ENCODE measurements around the gene TRAF3.
"Not testable (repeated sequence)": the region's sequence is repeated elsewhere in the genome, so short reads cannot be mapped to it uniquely, and the experiment has no call there.

The TRAF3 gene

GRCh38 chr14:102757646-102758045, 19.6 kb upstream of the TRAF3 start:
- no peaks in the 10 kb centered on the region for H3K4me1 ChIP-seq (ENCODE audit: control insufficient read depth, insufficient read depth, low read length)
- no peak overlapping the region for H3K9ac ChIP-seq (ENCODE audit: low read length)
- no peaks in the 10 kb centered on the region for H3K36me3 ChIP-seq (ENCODE audit: control insufficient read depth, insufficient read depth, low read length)
- no peak overlapping the region for H3K4me3 ChIP-seq (ENCODE audit: low read length)
- no peaks in the 10 kb centered on the region for H3K27me3 ChIP-seq (ENCODE audit: control insufficient read depth, insufficient read depth, low read length)
- no peak overlapping the region for H3K27ac ChIP-seq (ENCODE audit: low read depth, low read length)

DNA sequence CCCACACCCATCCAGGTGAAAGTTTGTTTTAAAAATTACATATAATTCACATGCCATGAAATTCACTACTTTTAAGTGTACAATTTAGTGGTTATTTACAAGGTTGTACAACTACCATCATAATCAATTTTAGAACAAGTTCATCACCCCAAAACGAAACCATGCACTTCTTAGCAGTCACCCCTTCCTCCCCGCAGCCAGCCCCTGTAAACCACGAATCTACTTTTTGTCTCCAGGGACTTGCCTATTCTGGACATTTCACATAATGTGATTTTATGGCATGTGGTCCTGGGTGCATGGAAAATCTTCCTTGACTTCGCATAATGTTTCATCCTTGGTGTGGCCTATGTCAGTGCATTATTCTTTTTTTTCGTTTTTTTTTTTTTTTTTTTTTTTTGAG, 19.2 kb upstream of the TRAF3 start:
- no peak overlapping the region for H3K9ac ChIP-seq (ENCODE audit: low read length)
- H3K4me3 ChIP-seq (ENCODE audit: low read length), result no peak overlapping the region
- H3K27me3 ChIP-seq (ENCODE audit: control insufficient read depth, insufficient read depth, low read length), result no peaks in the 10 kb centered on the region
- H3K27ac ChIP-seq (ENCODE audit: low read depth, low read length), result no peak overlapping the region
- H3K4me1 ChIP-seq (ENCODE audit: control insufficient read depth, insufficient read depth, low read length), result no peaks in the 10 kb centered on the region
- H3K36me3 ChIP-seq (ENCODE audit: control insufficient read depth, insufficient read depth, low read length), result no peaks in the 10 kb centered on the region

DNA sequence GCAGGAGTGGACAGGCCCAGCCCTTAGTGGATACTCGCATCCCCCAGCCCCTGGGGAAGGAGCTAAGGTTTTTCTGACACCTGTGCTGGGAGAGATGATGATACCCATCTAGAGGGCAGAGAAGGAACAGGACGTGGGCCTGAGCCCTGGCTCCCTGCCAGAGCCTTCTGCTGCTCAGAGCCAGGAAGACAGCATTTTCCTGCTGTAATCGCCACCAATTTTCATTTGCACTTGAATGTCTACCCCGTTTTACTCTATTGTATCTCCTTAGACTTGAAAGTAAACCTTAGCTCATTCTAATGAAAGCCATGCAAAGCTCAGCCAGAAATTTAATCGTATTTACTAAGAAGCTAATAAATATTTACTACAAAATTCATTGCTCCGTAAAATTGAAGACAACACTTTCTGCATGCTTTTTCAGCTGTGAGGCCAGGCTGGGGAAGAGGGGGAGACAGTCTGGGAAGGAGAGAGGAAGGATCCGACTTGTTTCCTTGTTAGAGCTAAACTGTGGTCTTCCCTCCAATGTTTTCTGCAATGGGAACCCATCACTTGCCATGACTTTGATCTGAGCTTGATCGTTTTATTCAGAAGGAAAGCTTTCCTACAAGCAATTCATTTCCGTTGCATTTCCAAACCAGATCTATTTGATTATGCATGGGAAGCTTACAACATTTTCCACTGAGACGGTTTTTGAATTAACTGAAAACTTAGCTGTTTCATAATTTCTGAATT, 17.6 kb upstream of the TRAF3 start:
- Histone ChIP-seq H3K27ac (ENCODE audit: low read depth, low read length) (no peak overlapping the region), H3K27me3 (ENCODE audit: control insufficient read depth, insufficient read depth, low read length) (peaks cover 2% of the 10 kb centered on the region)

DNA sequence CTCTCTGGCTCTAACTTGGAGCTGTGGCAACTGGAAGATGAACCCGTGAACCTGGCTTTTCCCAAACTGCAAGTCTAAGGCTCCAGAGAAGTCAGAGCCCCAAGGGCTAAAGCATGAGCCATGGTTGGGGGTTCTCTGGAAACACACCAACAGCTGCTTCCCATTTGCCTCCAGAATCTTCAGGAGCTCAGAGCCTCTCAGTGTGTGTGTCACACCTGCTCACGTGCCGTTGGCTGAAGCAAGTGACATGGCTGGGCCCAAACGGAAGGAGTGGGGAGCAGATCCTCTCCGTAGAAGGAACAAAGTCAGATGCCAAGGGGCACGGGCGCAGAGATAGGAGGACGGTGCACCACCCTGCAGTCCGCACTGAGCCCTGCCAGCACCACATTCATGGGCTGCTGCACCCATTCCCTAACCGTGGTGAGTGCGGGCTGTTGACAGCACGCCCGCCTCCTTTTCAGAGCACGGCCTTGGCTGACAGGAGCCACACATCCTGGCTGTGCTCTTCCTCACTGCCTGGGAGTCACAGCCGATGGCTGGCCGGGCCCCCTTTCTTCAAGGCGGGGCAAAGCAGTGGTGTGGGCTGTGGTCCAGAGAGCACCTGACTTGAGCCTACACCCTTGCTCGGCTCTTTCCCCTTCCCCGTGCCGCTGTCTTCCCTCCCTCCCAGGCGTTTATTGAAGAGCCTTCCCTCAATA, 16.6 kb upstream of the TRAF3 start:
- peaks cover 2% of the 10 kb centered on the region for H3K27me3 ChIP-seq (ENCODE audit: control insufficient read depth, insufficient read depth, low read length)
- H3K4me3 ChIP-seq (ENCODE audit: low read length), result no peak overlapping the region
- H3K36me3 ChIP-seq (ENCODE audit: control insufficient read depth, insufficient read depth, low read length), result no peaks in the 10 kb centered on the region
- H3K4me1 ChIP-seq (ENCODE audit: control insufficient read depth, insufficient read depth, low read length), result no peaks in the 10 kb centered on the region
- H3K27ac ChIP-seq (ENCODE audit: low read depth, low read length), result no peak overlapping the region
- no peak overlapping the region for H3K9ac ChIP-seq (ENCODE audit: low read length)

More for the DNA sequence above, 17.6 kb upstream of the TRAF3 start:
- Histone ChIP-seq H3K4me3 (ENCODE audit: low read length) (no peak overlapping the region), H3K4me1 (ENCODE audit: control insufficient read depth, insufficient read depth, low read length) (no peaks in the 10 kb centered on the region), H3K36me3 (ENCODE audit: control insufficient read depth, insufficient read depth, low read length) (no peaks in the 10 kb centered on the region), H3K9ac (ENCODE audit: low read length) (no peak overlapping the region)

- no peaks in the 10 kb centered on the region for H3K36me3 ChIP-seq (ENCODE audit: control insufficient read depth, insufficient read depth, low read length)
- H3K27ac ChIP-seq (ENCODE audit: low read depth, low read length), result no peak overlapping the region
- no peak overlapping the region for H3K4me3 ChIP-seq (ENCODE audit: low read length)
Measured at GRCh38 chr14:102761206-102761605, 16.0 kb upstream of the TRAF3 start.

GRCh38 chr14:102764220-102764671, 13.0 kb upstream of the TRAF3 start:
- H3K4me3 ChIP-seq (ENCODE audit: low read length), result no peak overlapping the region
- H3K4me1 ChIP-seq (ENCODE audit: control insufficient read depth, insufficient read depth, low read length), result no peaks in the 10 kb centered on the region
- no peak overlapping the region for H3K9ac ChIP-seq (ENCODE audit: low read length)
- H3K27me3 ChIP-seq (ENCODE audit: control insufficient read depth, insufficient read depth, low read length), result peaks cover 2% of the 10 kb centered on the region
- H3K27ac ChIP-seq (ENCODE audit: low read depth, low read length), result no peak overlapping the region
- H3K36me3 ChIP-seq (ENCODE audit: control insufficient read depth, insufficient read depth, low read length), result no peaks in the 10 kb centered on the region

More at GRCh38 chr14:102761206-102761605, 16.0 kb upstream of the TRAF3 start:
- peaks cover 2% of the 10 kb centered on the region for H3K27me3 ChIP-seq (ENCODE audit: control insufficient read depth, insufficient read depth, low read length)
- H3K4me1 ChIP-seq (ENCODE audit: control insufficient read depth, insufficient read depth, low read length), result no peaks in the 10 kb centered on the region
- H3K9ac ChIP-seq (ENCODE audit: low read length), result no peak overlapping the region

GRCh38 chr14:102765770-102766169, 11.5 kb upstream of the TRAF3 start:
- H3K27me3 ChIP-seq (ENCODE audit: control insufficient read depth, insufficient read depth, low read length); H3K4me1 ChIP-seq (ENCODE audit: control insufficient read depth, insufficient read depth, low read length); H3K36me3 ChIP-seq (ENCODE audit: control insufficient read depth, insufficient read depth, low read length); H3K9ac ChIP-seq (ENCODE audit: low read length); H3K27ac ChIP-seq (ENCODE audit: low read depth, low read length); H3K4me3 ChIP-seq (ENCODE audit: low read length): not testable (repeated sequence)

DNA sequence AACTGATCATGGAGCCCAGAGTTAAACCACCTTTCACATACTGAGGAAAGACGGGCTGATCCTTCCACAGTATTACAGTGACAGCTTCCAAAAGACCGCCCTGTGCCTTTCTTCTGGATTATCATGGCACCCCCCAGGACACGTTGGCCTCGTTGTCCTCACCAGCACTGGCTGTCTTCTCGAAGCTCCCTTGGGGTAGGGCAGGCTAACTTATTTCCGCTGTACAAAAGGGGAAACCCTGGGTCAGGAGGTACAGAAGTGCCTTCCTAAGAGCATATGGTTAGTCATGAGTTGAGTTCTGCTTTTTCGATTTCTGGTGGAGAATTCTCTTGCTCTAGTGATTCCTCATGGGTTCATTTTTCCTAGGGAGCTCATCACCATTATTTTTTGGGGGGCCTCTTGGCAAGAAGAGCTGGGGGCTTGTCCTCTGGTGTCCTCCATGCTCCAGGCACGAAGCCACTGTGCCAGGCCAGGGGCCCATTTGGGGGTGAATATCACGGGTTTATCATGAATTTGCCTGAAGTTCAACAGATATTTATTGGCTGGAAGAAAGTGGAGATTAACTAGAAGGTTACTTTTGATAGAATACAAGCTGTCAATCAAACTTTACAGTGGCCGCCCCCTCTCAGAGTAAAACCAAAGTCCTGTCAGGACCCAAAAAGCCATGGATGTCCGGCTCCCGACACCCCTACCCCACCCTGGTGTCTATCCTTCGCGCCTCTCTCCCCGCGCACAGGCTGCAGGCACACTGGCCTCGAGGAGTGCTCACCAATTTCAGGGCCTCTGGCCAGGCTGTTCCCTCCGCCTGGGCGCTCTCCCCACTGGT, 8.8 kb upstream of the TRAF3 start:
- no peaks in the 10 kb centered on the region for H3K36me3 ChIP-seq (ENCODE audit: control insufficient read depth, insufficient read depth, low read length)
- H3K4me3 ChIP-seq (ENCODE audit: low read length), result no peak overlapping the region
- no peak overlapping the region for H3K9ac ChIP-seq (ENCODE audit: low read length)
- H3K27ac ChIP-seq (ENCODE audit: low read depth, low read length), result no peak overlapping the region
- H3K4me1 ChIP-seq (ENCODE audit: control insufficient read depth, insufficient read depth, low read length), result no peaks in the 10 kb centered on the region
- H3K27me3 ChIP-seq (ENCODE audit: control insufficient read depth, insufficient read depth, low read length), result peaks cover 2% of the 10 kb centered on the region

DNA sequence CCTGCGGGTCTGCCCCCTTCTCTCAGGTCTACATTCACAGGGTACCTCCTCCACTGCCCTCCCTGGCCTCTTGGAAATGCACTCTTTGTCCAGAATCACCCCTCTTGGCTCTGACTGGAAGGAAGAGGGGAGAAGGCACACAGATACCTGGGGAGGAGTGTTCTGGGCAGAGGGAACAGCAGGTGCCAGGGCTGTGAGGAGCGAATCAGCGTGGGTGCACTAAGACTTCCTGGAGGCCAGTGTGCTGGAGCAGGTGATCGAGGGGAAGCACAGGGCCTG, 8.3 kb upstream of the TRAF3 start:
- no peak overlapping the region for H3K4me3 ChIP-seq (ENCODE audit: low read length)
- peaks cover 2% of the 10 kb centered on the region for H3K27me3 ChIP-seq (ENCODE audit: control insufficient read depth, insufficient read depth, low read length)
- no peaks in the 10 kb centered on the region for H3K36me3 ChIP-seq (ENCODE audit: control insufficient read depth, insufficient read depth, low read length)
- H3K9ac ChIP-seq (ENCODE audit: low read length), result no peak overlapping the region
- H3K27ac ChIP-seq (ENCODE audit: low read depth, low read length), result no peak overlapping the region
- H3K4me1 ChIP-seq (ENCODE audit: control insufficient read depth, insufficient read depth, low read length), result no peaks in the 10 kb centered on the region

GRCh38 chr14:102770147-102771123, 6.8 kb upstream of the TRAF3 start:
- Histone ChIP-seq H3K27me3 (ENCODE audit: control insufficient read depth, insufficient read depth, low read length) (no peaks in the 10 kb centered on the region), H3K4me1 (ENCODE audit: control insufficient read depth, insufficient read depth, low read length) (no peaks in the 10 kb centered on the region), H3K36me3 (ENCODE audit: control insufficient read depth, insufficient read depth, low read length) (no peaks in the 10 kb centered on the region), H3K4me3 (ENCODE audit: low read length) (no peak overlapping the region), H3K9ac (ENCODE audit: low read length) (no peak overlapping the region), H3K27ac (ENCODE audit: low read depth, low read length) (no peak overlapping the region)

DNA sequence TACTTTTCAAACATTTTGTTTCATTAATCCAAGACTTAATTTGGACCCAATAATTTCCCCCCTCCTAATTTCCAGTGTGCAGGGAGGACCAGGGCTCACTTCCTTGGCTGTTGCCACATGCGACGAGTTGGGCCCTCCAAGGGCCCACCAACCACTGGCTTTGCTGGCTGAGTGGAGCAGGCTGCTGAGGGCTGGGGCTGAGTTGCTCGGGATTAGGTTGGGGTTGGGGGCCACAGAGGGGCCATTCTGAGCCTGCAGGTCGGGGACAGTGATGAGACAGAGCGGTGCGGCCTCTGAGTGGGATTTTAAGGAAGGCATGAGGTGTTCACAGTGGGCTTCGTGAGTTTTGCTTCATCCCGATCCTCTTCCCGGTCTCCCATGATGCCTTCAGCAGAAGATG, 6.1 kb upstream of the TRAF3 start:
- no peaks in the 10 kb centered on the region for H3K36me3 ChIP-seq (ENCODE audit: control insufficient read depth, insufficient read depth, low read length)
- no peak overlapping the region for H3K4me3 ChIP-seq (ENCODE audit: low read length)
- H3K4me1 ChIP-seq (ENCODE audit: control insufficient read depth, insufficient read depth, low read length), result no peaks in the 10 kb centered on the region

More for the DNA sequence above, 6.1 kb upstream of the TRAF3 start:
- no peak overlapping the region for H3K9ac ChIP-seq (ENCODE audit: low read length)
- no peaks in the 10 kb centered on the region for H3K27me3 ChIP-seq (ENCODE audit: control insufficient read depth, insufficient read depth, low read length)
- no peak overlapping the region for H3K27ac ChIP-seq (ENCODE audit: low read depth, low read length)

Data from rectal smooth muscle tissue (tissue), 1 donor.